B cell (primary cell): ENCODE measurements around the gene CLEC2B. TPM values are rescaled to one million over a fixed set of nuclear protein-coding genes. Genes with fewer than 3 reads are reported as not detected.

Experiments used
- ATAC-seq: fragments of 200-7000 bp; cut with Tn5 transposase; one replicate; pipeline ENCODE4 v1.10.0; 2021; ENCODE audit warnings: low read depth, mild to moderate bottlenecking, moderate number of reproducible peaks, moderate library complexity
- CTCF ChIA-PET: fragments of 350-600 bp; sonication (Branson Sonifier 250); formaldehyde crosslinking; loops from one replicate; lab custom pipeline; 2021; ENCODE audit warnings: antibody characterized with exemption, inconsistent platforms; lab: Charles Lee
- POLR2A ChIA-PET: fragments of 350-600 bp; sonication (Branson Sonifier 250); formaldehyde crosslinking; loops from one replicate; lab custom pipeline; 2021; ENCODE audit warnings: antibody characterized with exemption; lab: Charles Lee
- DNase-seq: peaks from one replicate; pipeline ENCODE4 v3.0.0; 2013
- H2AFZ ChIP-seq: 2 replicates; pipeline ENCODE4 v1.6.1; 2012; ENCODE audit warnings: mild to moderate bottlenecking, low read depth, low read length; ENCODE audit not compliant: insufficient read depth, poor library complexity, severe bottlenecking
- H3K27ac ChIP-seq, 2 donors: 1 replicate in 1 of 2; 2 replicates in 1 of 2; pipeline ENCODE4 v1.5.1; 2012 to 2013; ENCODE audit warnings: low read length in 2 of 2, mild to moderate bottlenecking in 2 of 2, moderate library complexity in 1 of 2
- H3K27me3 ChIP-seq, 4 experiments: fragments of 200-600 bp in 1 of 4; sonication (generic) in 1 of 4; replicated peaks in 1 of 4; 1 replicate in 2 of 4; 2 replicates in 2 of 4; pipeline versions ENCODE4 v1.6.1 to v1.7.0; 2013 to 2016; ENCODE audit warnings: low read length in 3 of 4, mild to moderate bottlenecking in 2 of 4, mixed read lengths in 1 of 4, moderate library complexity in 1 of 4; ENCODE audit not compliant: insufficient read depth in 4 of 4, control insufficient read depth in 3 of 4; ENCODE audit errors: control extremely low read depth in 1 of 4
- H3K36me3 ChIP-seq, 2 experiments: replicated peaks in 1 of 2; 1 replicate in 1 of 2; 2 replicates in 1 of 2; pipeline versions ENCODE4 v1.6.1 to v1.7.1; 2013; ENCODE audit warnings: low read length in 1 of 2; ENCODE audit not compliant: insufficient read depth in 2 of 2, control insufficient read depth in 1 of 2; ENCODE audit errors: control extremely low read depth in 1 of 2, extremely low read depth in 1 of 2
- H3K4me1 ChIP-seq, 2 donors: fragments of 200-600 bp in 1 of 2; sonication (generic) in 1 of 2; 1 replicate in 1 of 2; 2 replicates in 1 of 2; pipeline versions ENCODE4 v1.5.1 to v1.6.1; 2013 to 2017; ENCODE audit warnings: low read length in 2 of 2; ENCODE audit not compliant: control insufficient read depth in 2 of 2, insufficient read depth in 2 of 2
- H3K4me2 ChIP-seq: replicated peaks from 2 replicates; pipeline ENCODE3; 2012; ENCODE audit warnings: mild to moderate bottlenecking, low read depth, low read length; ENCODE audit not compliant: poor library complexity, severe bottlenecking
- H3K4me3 ChIP-seq, 5 experiments: fragments of 200-600 bp in 1 of 5; sonication (generic) in 1 of 5; 1 replicate in 3 of 5; 2 replicates in 2 of 5; pipeline versions ENCODE4 v1.5.1 to v1.7.0; 2011 to 2016; ENCODE audit warnings: low read length in 4 of 5, mild to moderate bottlenecking in 4 of 5, low read depth in 2 of 5, control low read depth in 1 of 5, moderate library complexity in 1 of 5; ENCODE audit not compliant: insufficient read depth in 1 of 5; ENCODE audit errors: control extremely low read depth in 1 of 5, extremely low read depth in 1 of 5
- H3K79me2 ChIP-seq: fragments of 200-600 bp; sonication (generic); one replicate; pipeline ENCODE4 v1.6.0; 2016; ENCODE audit warnings: low read length; ENCODE audit not compliant: control insufficient read depth, insufficient read depth
- H3K9ac ChIP-seq: fragments of 200-600 bp; sonication (generic); 2 replicates; pipeline ENCODE4 v1.6.1; 2017; ENCODE audit warnings: mild to moderate bottlenecking, low read length, moderate library complexity
- H3K9me3 ChIP-seq, 3 donors: one replicate each; pipeline versions ENCODE4 v1.6.1 to v1.7.1; 2013; ENCODE audit warnings: low read length in 2 of 3; ENCODE audit not compliant: control insufficient read depth in 2 of 3, insufficient read depth in 1 of 3; ENCODE audit errors: control extremely low read depth in 1 of 3
- H4K20me1 ChIP-seq: 2 replicates; pipeline ENCODE4 v1.6.0; 2012; ENCODE audit warnings: mild to moderate bottlenecking, low read length; ENCODE audit not compliant: insufficient read depth, control insufficient read depth, poor library complexity, severe bottlenecking
- H3K27ac Mint-ChIP-seq: one replicate; pipeline ENCODE4 v1.8.0; 2021; ENCODE audit warnings: mixed read lengths
- H3K27me3 Mint-ChIP-seq: one replicate; pipeline ENCODE4 v1.8.0; 2021; ENCODE audit warnings: mixed read lengths
- H3K4me1 Mint-ChIP-seq: one replicate; pipeline ENCODE4 v1.8.0; 2021; ENCODE audit warnings: mixed read lengths
- H3K4me3 Mint-ChIP-seq: one replicate; pipeline ENCODE4 v1.8.0; 2021; ENCODE audit warnings: mixed read lengths
- H3K9me3 Mint-ChIP-seq: one replicate; pipeline ENCODE4 v1.8.0; 2022; ENCODE audit warnings: mixed read lengths; ENCODE audit not compliant: insufficient read depth
- EZH2 ChIP-seq: IDR thresholded peaks from 2 replicates; pipeline ENCODE4 v1.6.1; 2012; ENCODE audit warnings: borderline replicate concordance, low read depth, mild to moderate bottlenecking, moderate library complexity, low read length; ENCODE audit not compliant: insufficient read depth, poor library complexity, severe bottlenecking
- WGBS: methylation state at CpG from one replicate; pipeline ENCODE4 v1.1.5; 2013; ENCODE audit warnings: missing lambda C conversion rate; ENCODE audit not compliant: insufficient coverage; 5-methylcytosine and 5-hydroxymethylcytosine counted together
- intact Hi-C: fragments of 100-400 bp; cut with micrococcal nuclease; formaldehyde crosslinking; loops from one replicate; pipeline ENCODE4 v1.10.0; 2022
- polyA plus RNA-seq: library from polyadenylated mRNA; depleted of rRNA; stranded (reverse); fragments of >200 nt; gene quantifications from 2 replicates; pipeline ENCODE4 v1.2.3, GENCODE V29; 2012
- total RNA-seq, 2 donors: library from RNA; stranded (reverse); fragments of 120-200 nt in 1 of 2; gene quantifications; 1 replicate in 1 of 2; 2 replicates in 1 of 2; pipeline versions ENCODE4 v1.2.3 to v1.2.4, GENCODE V29; 2013 to 2022
- TF ChIP-seq, protein P1 (sequence below): fragments of 200-600 bp; IDR thresholded peaks from one replicate; pipeline ENCODE4 v1.8.0; 2022; ENCODE audit warnings: antibody characterized with exemption, mild to moderate bottlenecking

CLEC2B gene
- total and polyA plus RNA-seq, 2 donors (not counting 1 experiment from before 2014, with no cell fraction given) = 31.6 to 58.2 TPM

DNA sequence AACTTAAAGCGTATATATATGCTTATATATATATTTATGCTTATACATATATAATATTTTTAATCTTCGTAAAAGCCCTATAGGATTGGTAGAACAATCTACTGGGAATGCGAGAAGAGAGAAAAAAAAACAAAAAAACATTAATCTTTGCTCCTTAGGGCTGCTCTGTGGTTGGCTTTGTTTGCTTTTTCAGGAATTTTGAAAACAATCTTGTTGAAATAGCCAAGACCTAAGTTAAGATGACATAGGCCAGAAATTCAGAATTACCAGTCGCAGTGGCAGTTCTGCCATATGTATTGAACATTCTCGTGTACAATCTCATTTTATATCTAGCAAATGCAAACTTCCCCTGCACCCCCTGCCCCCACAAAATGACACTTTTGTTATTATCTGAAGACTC, 12.8 kb upstream of the CLEC2B start:
- Histone ChIP-seq H3K9me3 (no peaks in the 10 kb centered on the region), H3K36me3 (no peaks in the 10 kb centered on the region), H4K20me1 (no peaks in the 10 kb centered on the region), H3K79me2 (no peaks in the 10 kb centered on the region), H3K27me3 (no peaks in the 10 kb centered on the region), H3K4me1 (peaks cover 0 to 10% of the 10 kb centered on the region in 2 donors), H3K4me3 (no peak overlapping the region), H3K4me2 (no peak overlapping the region), H3K27ac (no peak overlapping the region), H2AFZ (no peak overlapping the region), H3K9ac (no peak overlapping the region)
- intact Hi-C loops = no loop called here
- Mint-ChIP-seq H3K4me1 (peaks cover 6% of the 10 kb centered on the region), H3K27ac (no peak overlapping the region), H3K27me3 (peaks cover 5% of the 10 kb centered on the region), H3K4me3 (no peak overlapping the region), H3K9me3 (no peaks in the 10 kb centered on the region)
- no CpG with 5 or more reads among the region's 5 CpGs for WGBS
- DNase-seq = no peak
- POLR2A ChIA-PET = no interaction called here
- TF ChIP-seq, protein P1, sequence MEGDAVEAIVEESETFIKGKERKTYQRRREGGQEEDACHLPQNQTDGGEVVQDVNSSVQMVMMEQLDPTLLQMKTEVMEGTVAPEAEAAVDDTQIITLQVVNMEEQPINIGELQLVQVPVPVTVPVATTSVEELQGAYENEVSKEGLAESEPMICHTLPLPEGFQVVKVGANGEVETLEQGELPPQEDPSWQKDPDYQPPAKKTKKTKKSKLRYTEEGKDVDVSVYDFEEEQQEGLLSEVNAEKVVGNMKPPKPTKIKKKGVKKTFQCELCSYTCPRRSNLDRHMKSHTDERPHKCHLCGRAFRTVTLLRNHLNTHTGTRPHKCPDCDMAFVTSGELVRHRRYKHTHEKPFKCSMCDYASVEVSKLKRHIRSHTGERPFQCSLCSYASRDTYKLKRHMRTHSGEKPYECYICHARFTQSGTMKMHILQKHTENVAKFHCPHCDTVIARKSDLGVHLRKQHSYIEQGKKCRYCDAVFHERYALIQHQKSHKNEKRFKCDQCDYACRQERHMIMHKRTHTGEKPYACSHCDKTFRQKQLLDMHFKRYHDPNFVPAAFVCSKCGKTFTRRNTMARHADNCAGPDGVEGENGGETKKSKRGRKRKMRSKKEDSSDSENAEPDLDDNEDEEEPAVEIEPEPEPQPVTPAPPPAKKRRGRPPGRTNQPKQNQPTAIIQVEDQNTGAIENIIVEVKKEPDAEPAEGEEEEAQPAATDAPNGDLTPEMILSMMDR = no peak
- no peak for TF ChIP-seq EZH2
- ATAC-seq = no peak
- CTCF ChIA-PET = no interaction called here

DNA sequence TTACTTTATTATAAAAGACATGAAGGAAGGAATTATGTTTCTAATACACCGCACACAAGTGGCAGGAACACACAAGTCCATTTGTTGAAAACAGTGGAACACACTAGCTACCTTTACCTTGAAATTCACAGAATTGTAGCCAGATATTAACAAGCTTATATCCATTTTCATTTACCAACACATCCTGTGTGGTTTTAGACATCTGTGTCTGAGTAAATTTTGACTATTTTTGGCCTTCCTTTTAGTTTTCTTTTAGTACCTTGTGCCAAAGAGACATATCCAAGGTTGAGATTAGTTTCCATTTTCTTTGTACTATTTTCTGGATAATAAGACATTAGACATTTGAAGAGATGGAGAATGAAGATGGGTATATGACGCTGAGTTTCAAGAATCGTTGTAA, 12.1 kb upstream of the CLEC2B start, which contains the start of gene KLRF2:
TSS of gene KLRF2 (plus strand) at position 244 of the 400 bp plus-strand sequence. CDS start at position 351, 107 bp downstream.
- ATAC-seq = no peak
- peaks cover 0 to 10% of the 10 kb centered on the region in 2 donors for H3K4me1 ChIP-seq
- no peak within 1 kb of the TSS for H3K4me3 ChIP-seq
- H3K9ac ChIP-seq = no peak within 1 kb of the TSS
- H2AFZ ChIP-seq = no peak within 1 kb of the TSS
- TF ChIP-seq, protein P1 = no peak
- TF ChIP-seq EZH2 = no peak
- Mint-ChIP-seq H3K9me3 (no peaks in the 10 kb centered on the region), H3K27me3 (peaks cover 5% of the 10 kb centered on the region), H3K4me1 (peaks cover 6% of the 10 kb centered on the region), H3K27ac (no peak within 1 kb of the TSS), H3K4me3 (no peak within 1 kb of the TSS)
- no peak for DNase-seq
- H3K36me3 ChIP-seq = no peaks in the 10 kb centered on the region
- WGBS = no CpG with 5 or more reads among the region's 3 CpGs
- ChIA-PET CTCF (no interaction called here), POLR2A (no interaction called here)
- H3K9me3 ChIP-seq = no peaks in the 10 kb centered on the region
- intact Hi-C loops = no loop called here
- no peaks in the 10 kb centered on the region for H3K27me3 ChIP-seq
- H3K79me2 ChIP-seq = no peaks in the 10 kb centered on the region
- H3K27ac ChIP-seq = no peak within 1 kb of the TSS
- peak within 1 kb of the TSS; percentile 21 for H3K4me2 ChIP-seq
- H4K20me1 ChIP-seq = no peaks in the 10 kb centered on the region
